Gastroesophageal sphincter (tissue), 4 donors: Measurements from ENCODE around the gene TULP3. TPM values are rescaled to one million over a fixed set of nuclear protein-coding genes. Genes with fewer than 3 reads are reported as not detected.

Experiments
- ATAC-seq: fragments of 150-250 bp; one replicate; pipeline ENCODE4 v1.9.1; 2016; ENCODE audit warnings: mild to moderate bottlenecking, moderate library complexity
- H3K27ac ChIP-seq, 4 donors: fragments of 200-600 bp; sonication (generic) in 3 of 4; 1 replicate in 3 of 4; 2 replicates in 1 of 4; pipeline ENCODE4 v1.5.1; 2016 to 2019
- H3K27me3 ChIP-seq: fragments of 200-600 bp; sonication (generic); one replicate; pipeline ENCODE4 v1.5.1; 2019
- H3K36me3 ChIP-seq, 2 donors: fragments of 200-600 bp; sonication (generic); one replicate each; pipeline ENCODE4 v1.5.1; 2019; ENCODE audit warnings: control low read depth in 1 of 2
- H3K4me1 ChIP-seq, 3 donors: fragments of 200-600 bp; sonication (generic); 1 replicate in 2 of 3; 2 replicates in 1 of 3; pipeline ENCODE4 v1.5.1; 2016 to 2019; ENCODE audit warnings: control low read depth in 2 of 3
- H3K4me3 ChIP-seq, 2 donors: fragments of 200-600 bp; sonication (generic); one replicate each; pipeline ENCODE4 v1.5.1; 2019; ENCODE audit warnings: mild to moderate bottlenecking in 1 of 2, moderate library complexity in 1 of 2
- H3K9me3 ChIP-seq, 3 donors: fragments of 200-600 bp; sonication (generic); one replicate each; pipeline ENCODE4 v1.5.1; 2017 to 2019; ENCODE audit warnings: control low read depth in 2 of 3
- EP300 ChIP-seq: sonication (generic); formaldehyde crosslinking; IDR thresholded peaks from one replicate; pipeline ENCODE4 v1.6.1; 2017; ENCODE audit warnings: antibody characterized with exemption, mild to moderate bottlenecking
- POLR2A ChIP-seq, 2 donors: fragments of 450-650 bp; IDR thresholded peaks; one replicate each; pipeline ENCODE4 v1.6.1; 2017; ENCODE audit warnings: antibody characterized with exemption in 2 of 2, mild to moderate bottlenecking in 2 of 2, moderate library complexity in 1 of 2
- POLR2AphosphoS5 ChIP-seq: sonication (generic); formaldehyde crosslinking; IDR thresholded peaks from one replicate; pipeline ENCODE4 v1.6.1; 2017; ENCODE audit warnings: antibody characterized with exemption
- whole genome bisulfite sequencing, 2 donors: methylation state at CpG; one replicate each; pipeline ENCODE4 v1.1.5; 2018; ENCODE audit warnings: low coverage in 1 of 2; 5-methylcytosine and 5-hydroxymethylcytosine counted together
- total RNA-seq, 4 donors: library from RNA; depleted of rRNA; stranded (reverse); fragments of >200 nt; gene quantifications; one replicate each; pipeline ENCODE4 v1.1.0, GENCODE V29; 2016
- TF ChIP-seq, protein P1 (sequence below), 4 experiments: fragments of 200-600 bp in 2 of 4; fragments of 450-650 bp in 2 of 4; sonication (generic) in 1 of 4; IDR thresholded peaks; one replicate each; pipeline ENCODE4 v1.5.1; 2017 to 2019; ENCODE audit warnings: antibody characterized with exemption in 4 of 4, mild to moderate bottlenecking in 2 of 4, moderate library complexity in 2 of 4

The TULP3 gene
- total RNA-seq, 4 donors from 2014 or later = 25.2 to 41.4 (median 25.7) TPM

GRCh38 chr12:2944401-2945047 is 53.8 kb downstream of the TULP3 start:
- no peak overlapping the region for H3K4me3 ChIP-seq
- peaks cover 0 to 24% of the 10 kb centered on the region in 2 donors for H3K36me3 ChIP-seq
- 12 to 20% methylated on average over 10 to 12 of the region's 24 CpGs for WGBS, 2 donors
- H3K9me3 ChIP-seq = no peaks in the 10 kb centered on the region
- H3K27me3 ChIP-seq = no peaks in the 10 kb centered on the region
- ATAC-seq = peak; percentile 57
- peak overlapping the region in 1 of 4 donors; percentile 1 for H3K27ac ChIP-seq
- peaks cover 0 to 11% (median 0%) of the 10 kb centered on the region in 3 donors for H3K4me1 ChIP-seq
- TF ChIP-seq, protein P1, sequence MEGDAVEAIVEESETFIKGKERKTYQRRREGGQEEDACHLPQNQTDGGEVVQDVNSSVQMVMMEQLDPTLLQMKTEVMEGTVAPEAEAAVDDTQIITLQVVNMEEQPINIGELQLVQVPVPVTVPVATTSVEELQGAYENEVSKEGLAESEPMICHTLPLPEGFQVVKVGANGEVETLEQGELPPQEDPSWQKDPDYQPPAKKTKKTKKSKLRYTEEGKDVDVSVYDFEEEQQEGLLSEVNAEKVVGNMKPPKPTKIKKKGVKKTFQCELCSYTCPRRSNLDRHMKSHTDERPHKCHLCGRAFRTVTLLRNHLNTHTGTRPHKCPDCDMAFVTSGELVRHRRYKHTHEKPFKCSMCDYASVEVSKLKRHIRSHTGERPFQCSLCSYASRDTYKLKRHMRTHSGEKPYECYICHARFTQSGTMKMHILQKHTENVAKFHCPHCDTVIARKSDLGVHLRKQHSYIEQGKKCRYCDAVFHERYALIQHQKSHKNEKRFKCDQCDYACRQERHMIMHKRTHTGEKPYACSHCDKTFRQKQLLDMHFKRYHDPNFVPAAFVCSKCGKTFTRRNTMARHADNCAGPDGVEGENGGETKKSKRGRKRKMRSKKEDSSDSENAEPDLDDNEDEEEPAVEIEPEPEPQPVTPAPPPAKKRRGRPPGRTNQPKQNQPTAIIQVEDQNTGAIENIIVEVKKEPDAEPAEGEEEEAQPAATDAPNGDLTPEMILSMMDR (IDR thresholded peaks at IDR 0.05) = peak in 3 of 4 experiments; percentile 66 to 79 (median 70)
- no peak for TF ChIP-seq POLR2AphosphoS5
- no peak for TF ChIP-seq EP300

DNA sequence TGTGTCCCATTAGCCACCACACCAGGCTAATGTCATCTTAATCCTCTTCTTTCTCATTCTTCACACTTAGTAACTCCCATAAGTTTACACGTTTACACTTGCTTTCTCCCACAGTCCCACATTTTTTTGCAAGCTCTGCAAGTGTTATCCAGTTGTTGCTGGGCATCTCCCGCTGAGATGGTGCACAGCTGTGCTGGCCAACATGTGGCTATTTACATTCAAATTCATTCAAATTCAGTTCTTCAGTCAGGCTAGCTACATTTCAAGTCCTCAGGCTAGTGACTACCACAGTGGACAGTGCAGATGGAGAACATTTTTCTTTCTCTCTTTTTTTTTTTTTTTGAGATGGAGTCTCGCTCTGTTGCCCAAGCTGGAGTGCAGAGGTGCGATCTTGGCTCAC is 58.7 kb downstream of the TULP3 start:
- H3K27ac ChIP-seq = no peak overlapping the region
- H3K4me1 ChIP-seq = peaks cover 0 to 5% (median 0%) of the 10 kb centered on the region in 3 donors
- H3K4me3 ChIP-seq = no peak overlapping the region
- H3K9me3 ChIP-seq = no peaks in the 10 kb centered on the region
- WGBS, 2 donors = 79 to 84% methylated on average over 2 to 4 of the region's 4 CpGs
- no peak for ATAC-seq
- TF ChIP-seq, protein P1 (IDR thresholded peaks at IDR 0.05) = no peak
- TF ChIP-seq EP300 = no peak
- TF ChIP-seq POLR2AphosphoS5 = no peak
- no peak for TF ChIP-seq POLR2A (IDR thresholded peaks at IDR 0.05)
- no peaks in the 10 kb centered on the region for H3K27me3 ChIP-seq
- peaks cover 0 to 9% of the 10 kb centered on the region in 2 donors for H3K36me3 ChIP-seq

- Histone ChIP-seq H3K27ac (no peak overlapping the region), H3K4me3 (no peak overlapping the region), H3K27me3 (no peaks in the 10 kb centered on the region), H3K4me1 (peaks cover 0 to 27% (median 11%) of the 10 kb centered on the region in 3 donors), H3K36me3 (peaks cover 0 to 9% of the 10 kb centered on the region in 2 donors), H3K9me3 (no peaks in the 10 kb centered on the region)
- WGBS, 2 donors = 89 to 100% methylated on average over 1 of the region's 1 CpG
- ATAC-seq = no peak
- TF ChIP-seq EP300 = no peak
- TF ChIP-seq POLR2AphosphoS5 = no peak
- TF ChIP-seq, protein P1 (IDR thresholded peaks at IDR 0.05) = no peak
- TF ChIP-seq POLR2A (IDR thresholded peaks at IDR 0.05) = no peak
Observed at GRCh38 chr12:2955888-2956287, 65.2 kb downstream of the TULP3 start.

GRCh38 chr12:2957816-2958431 is 67.2 kb downstream of the TULP3 start:
- Histone ChIP-seq H3K9me3 (no peaks in the 10 kb centered on the region), H3K27ac (peak overlapping the region in 3 of 4 donors; percentile 85 to 97 (median 92)), H3K27me3 (no peaks in the 10 kb centered on the region), H3K4me3 (peak overlapping the region in 1 of 2 donors; percentile 67), H3K36me3 (no peaks in the 10 kb centered on the region), H3K4me1 (peaks cover 0 to 37% (median 12%) of the 10 kb centered on the region in 3 donors)
- no peak for TF ChIP-seq POLR2AphosphoS5
- TF ChIP-seq POLR2A (IDR thresholded peaks at IDR 0.05) = no peak
- ATAC-seq = no peak
- WGBS, 2 donors = 72 to 88% methylated on average over 7 to 11 of the region's 11 CpGs

DNA sequence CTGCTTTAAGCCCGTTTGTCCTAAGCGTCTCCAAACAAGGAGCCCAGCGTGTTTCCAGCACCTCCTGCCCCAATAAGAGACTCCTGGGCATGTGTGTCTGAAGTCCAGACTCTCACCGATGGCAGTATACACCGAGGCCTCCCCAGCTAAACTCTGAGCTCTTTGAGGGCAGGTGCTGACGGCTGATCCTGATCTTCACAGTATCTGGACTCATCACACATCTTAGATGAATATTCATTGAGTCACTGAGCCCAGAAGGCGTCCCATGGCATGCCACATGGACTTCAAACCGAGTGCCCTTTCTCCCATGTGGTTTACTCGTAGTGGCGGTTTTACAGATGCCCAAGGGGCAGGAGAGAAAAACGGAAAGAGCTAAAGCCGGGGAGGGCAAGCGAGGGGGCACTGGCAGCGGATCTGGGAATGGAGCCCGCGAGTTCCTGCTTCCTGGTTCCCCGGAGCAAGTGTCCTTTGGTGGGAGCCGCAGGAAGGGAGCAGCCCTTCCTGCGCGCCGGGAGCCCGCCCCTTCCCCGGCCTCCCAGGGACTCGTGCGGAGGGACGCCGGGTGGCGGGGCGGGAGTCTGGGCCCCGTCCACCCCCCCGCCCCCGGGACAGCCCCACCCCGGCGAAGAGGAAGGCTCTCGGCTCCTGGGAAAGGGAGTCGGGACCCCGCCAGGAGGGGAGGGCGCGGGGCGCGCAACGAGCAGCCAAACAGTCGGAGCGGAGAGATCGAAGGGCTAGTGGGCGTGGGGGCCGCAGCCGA is 67.9 kb downstream of the TULP3 start:
- peak; percentile 72 for ATAC-seq

More for the DNA sequence above, 67.9 kb downstream of the TULP3 start:
- WGBS, 2 donors = 0 to 4% methylated on average over 7 to 14 of the region's 48 CpGs
- H3K36me3 ChIP-seq = no peaks in the 10 kb centered on the region
- H3K9me3 ChIP-seq = no peaks in the 10 kb centered on the region
- peaks cover 0 to 37% (median 12%) of the 10 kb centered on the region in 3 donors for H3K4me1 ChIP-seq
- TF ChIP-seq, protein P1 (IDR thresholded peaks at IDR 0.05) = no peak
- TF ChIP-seq POLR2AphosphoS5 (peak; percentile 14), EP300 (no peak), POLR2A (IDR thresholded peaks at IDR 0.05) (peak in 1 of 2 donors; percentile 20)
- H3K27me3 ChIP-seq = peaks cover 2% of the 10 kb centered on the region
- H3K27ac ChIP-seq = peak overlapping the region; percentile 52 to 97 (median 88)
- H3K4me3 ChIP-seq = peak overlapping the region; percentile 62 to 67
